GM18505 (cell line): ENCODE data around the gene ERCC8.

Experiments
- ATAC-seq: cut with Tn5 transposase; IDR thresholded peaks from one replicate; pipeline ENCODE4 v1.9.1; 2021; ENCODE audit not compliant: unreplicated experiment
- POLR2A ChIP-seq: IDR thresholded peaks from 4 replicates; pipeline ENCODE4 v1.6.1; 2011; ENCODE audit warnings: borderline replicate concordance; ENCODE audit not compliant: insufficient read depth, insufficient read length; ENCODE audit errors: extremely low read depth

Gene ERCC8

DNA sequence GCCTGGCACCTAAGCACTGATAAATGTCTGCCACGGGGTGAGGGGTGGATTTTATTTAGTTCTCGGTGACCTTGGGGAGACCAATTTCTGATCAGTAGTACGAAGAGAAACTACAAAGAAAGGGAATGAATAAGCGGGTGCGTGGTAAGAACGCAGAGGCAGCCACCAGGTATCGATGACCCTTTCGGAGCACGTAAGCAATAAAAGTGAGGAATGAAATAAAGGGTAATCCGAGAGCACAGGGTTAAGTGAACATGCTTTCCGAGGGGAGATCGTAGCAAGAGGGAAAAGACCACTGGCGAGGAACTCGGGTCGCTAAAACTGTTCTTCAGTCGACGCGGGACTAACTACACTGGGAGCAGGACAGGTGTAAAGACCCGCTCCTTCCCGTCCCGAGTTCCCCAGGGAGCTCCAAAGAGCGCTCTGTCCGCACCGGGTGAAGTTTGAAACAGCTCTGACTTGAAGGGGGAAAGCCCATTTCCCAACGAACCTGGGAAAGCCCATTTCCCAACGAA lies 101.9 kb downstream of the ERCC8 start:
- ATAC-seq: no peak
- no peak for TF ChIP-seq POLR2A

GRCh38 chr5:60841361-60841760 lies 103.5 kb downstream of the ERCC8 start:
- TF ChIP-seq POLR2A: no peak
- ATAC-seq: no peak

DNA sequence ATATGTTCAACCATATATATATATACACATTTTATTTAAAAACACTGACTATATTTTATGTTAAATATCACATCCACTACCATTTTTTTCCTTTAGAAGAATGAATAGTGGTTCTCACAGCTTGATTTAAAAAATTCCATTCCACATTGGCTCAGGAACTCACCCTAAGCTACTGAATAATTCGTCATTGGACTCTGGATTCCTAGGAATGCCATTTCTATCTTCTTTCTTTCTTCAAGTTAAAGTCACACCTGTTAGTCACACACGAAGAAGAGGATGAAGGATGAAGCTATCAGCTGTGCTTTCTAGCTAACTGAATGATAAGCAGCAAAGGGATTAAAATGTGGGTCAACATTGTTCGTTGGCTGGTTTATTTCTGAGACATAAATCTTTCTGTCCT lies 108.7 kb downstream of the ERCC8 start:
- no peak for TF ChIP-seq POLR2A
- ATAC-seq: no peak

GRCh38 chr5:60835554-60835953 lies 109.3 kb downstream of the ERCC8 start:
- TF ChIP-seq POLR2A: no peak
- ATAC-seq: no peak

DNA sequence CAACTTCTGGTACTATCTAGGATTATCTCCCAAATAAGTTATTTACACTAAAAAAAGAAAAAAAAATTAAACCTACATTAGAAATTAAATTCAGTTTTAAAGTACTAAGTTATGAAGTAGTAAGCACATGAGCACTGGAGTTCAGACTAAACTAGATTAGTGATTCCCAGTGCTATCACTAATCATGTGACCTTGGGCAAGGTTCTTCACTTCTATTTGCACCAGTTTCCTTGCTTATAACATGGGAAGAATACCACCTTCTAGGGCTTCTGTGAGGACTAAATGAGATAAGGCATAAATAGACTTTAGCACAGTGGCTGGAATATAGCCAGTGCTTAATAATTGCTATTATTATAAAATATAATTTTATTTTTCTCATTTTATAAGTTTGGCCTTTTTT lies 111.3 kb downstream of the ERCC8 start:
- ATAC-seq: no peak
- no peak for TF ChIP-seq POLR2A

DNA sequence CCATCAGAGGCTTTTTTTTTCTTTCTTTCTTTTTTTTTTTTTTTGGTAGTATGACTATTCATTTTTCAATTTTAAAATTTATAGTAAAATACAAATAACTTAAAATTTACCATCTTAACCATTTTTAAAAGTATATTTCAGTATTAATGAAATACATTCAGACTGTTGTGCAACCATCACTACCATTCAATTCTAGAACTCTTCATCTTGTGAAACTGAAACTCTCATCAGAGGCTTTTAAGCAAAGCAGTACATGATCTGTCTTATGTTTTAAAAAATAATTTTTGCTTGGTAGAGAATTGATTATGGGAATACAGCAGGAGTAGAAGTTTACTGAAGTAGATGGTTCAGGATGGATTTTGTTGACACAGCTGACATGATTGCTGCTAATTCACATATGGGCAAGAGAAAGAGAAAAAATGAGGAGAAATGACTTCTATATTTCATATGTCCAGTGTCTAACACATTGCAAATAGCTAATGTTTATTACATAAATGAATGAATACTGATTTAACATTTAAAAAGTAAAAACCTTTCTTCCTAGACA lies 114.2 kb downstream of the ERCC8 start:
- TF ChIP-seq POLR2A: no peak
- ATAC-seq: peak; percentile 46

DNA sequence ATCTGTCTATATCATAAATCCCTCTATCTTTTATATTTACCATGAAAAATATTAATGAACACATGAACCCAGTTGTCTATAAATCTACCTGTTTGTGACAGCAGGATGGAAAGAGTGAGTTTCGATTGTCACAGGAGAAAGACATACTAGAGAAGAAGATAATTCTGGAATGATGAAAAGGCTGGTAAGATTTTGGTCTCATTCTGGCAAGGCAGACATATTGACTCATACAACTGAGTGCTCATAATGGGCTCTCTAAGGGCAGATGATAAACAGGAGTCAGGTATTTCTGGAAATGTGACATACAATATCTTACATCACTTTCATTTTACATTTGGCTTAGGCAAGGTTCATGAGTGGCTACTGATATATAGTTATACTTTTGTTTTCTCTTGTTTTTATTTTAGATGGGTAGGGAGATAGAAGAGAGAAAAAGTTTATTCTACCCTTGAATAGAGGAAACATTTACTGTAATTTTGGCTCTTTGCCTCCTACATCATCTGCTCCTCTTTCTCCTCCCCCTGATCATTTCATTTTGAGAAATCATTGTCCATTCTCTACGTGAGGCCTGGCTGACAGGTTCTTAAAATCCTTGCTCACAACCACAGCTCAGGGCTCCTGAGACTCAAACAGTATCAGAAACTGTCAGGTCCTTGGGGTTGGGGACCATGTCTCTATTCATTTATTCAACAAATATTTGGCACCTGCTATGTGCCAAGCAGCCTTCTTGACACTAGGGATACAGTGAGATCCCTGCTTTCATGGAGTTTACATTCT lies 115.2 kb downstream of the ERCC8 start:
- no peak for TF ChIP-seq POLR2A
- no peak for ATAC-seq

- ATAC-seq: no peak
- no peak for TF ChIP-seq POLR2A
These were observed 117.7 kb downstream of the ERCC8 start for GRCh38 chr5:60827201-60827600.

DNA sequence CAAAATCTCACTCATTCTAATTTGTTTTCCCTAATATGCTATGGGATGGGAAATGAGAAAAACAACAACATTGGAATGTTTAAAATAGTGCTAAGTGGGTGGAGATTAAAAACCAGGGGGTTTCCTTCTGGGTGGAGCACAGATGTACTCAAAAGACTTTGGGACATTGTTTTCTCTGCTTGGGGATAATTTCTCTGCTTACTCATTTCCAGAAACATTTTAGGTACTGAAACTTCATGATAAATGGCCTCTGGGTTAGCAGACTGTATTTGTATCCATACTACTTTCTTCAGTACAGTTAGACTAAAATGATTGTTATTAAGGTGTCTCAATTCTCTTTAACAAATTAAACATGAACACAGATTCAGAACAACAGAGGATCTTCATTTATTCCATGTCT lies 118.2 kb downstream of the ERCC8 start:
- no peak for TF ChIP-seq POLR2A
- ATAC-seq: peak; percentile 75
